CD4-positive, alpha-beta T cell treated with Interleukin-4 for 1 hour (primary cell): Measurements from ENCODE around the gene PKIB.
A peak's percentile ranks its signal among the peaks of the same experiment; 100 is the strongest.

Experiments
- DNase-seq, 2 donors: peaks; one replicate each; pipeline ENCODE4 v3.0.0-alpha.2; 2020 to 2022

The PKIB gene

DNA sequence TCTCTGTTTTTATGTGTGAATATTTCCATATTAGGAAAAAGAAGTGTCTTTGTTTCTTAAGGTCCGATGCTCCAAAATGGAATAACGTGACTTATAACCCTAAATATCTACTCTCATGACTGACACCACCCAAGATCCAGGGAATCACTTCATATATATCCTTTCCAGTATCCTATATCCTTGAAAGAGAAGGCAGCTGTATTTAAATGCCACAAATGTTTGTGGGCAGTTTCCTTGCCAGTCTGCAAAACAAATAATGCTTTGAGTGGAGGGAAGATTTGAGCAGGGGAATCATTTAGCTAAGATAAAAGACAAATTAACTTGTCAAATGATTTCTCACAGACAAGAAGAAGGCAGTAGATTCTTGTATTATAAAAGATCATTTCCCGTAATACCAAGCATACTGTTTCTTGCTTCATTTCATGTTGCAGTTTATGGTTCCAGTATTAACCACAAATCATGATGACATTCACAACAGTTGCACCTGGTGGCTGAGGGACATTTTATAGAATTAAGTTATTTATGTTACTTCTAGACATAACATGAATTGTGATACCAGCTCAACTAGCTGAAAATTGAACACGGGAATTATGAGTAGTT is 139.3 kb downstream of the PKIB start:
- DNase-seq: no peak

DNA sequence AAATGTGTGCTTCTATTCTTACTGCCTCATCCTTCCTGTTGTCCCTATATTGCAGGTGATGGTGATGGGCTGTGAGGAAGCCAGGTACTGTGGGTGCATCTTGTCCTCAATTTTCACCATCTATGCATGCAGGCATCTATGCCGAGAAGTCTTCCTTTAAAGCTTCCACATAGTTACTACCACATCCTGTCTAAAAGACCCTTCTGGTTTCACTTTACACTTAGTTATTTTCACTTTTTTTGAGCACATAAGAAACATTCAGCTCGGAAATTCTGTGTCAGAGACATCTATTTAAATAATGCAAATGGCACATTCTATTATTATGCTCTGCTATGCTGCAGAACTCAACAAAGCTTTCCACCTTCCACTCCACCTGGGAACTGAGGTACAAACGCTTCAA is 141.1 kb downstream of the PKIB start:
- DNase-seq: no peak

DNA sequence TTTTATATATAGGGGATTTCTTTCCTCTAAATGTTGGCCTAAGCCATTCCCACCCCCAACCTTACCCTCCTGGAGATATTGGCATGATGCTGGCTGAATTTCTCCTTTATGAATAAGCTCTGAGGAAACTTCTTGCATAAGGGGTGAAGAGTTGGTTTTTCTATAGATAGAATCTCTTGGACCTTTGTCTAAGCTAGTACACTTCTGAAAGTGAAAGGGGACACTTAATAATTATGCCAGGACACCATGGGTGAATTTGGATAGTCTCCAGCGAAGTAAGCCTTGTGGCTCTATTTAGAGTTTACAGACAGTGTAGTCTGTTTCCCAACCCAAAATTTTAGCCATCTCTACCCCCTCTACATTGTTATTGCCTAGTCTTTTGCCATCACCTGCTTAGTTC is 142.3 kb downstream of the PKIB start:
- no peak for DNase-seq

DNA sequence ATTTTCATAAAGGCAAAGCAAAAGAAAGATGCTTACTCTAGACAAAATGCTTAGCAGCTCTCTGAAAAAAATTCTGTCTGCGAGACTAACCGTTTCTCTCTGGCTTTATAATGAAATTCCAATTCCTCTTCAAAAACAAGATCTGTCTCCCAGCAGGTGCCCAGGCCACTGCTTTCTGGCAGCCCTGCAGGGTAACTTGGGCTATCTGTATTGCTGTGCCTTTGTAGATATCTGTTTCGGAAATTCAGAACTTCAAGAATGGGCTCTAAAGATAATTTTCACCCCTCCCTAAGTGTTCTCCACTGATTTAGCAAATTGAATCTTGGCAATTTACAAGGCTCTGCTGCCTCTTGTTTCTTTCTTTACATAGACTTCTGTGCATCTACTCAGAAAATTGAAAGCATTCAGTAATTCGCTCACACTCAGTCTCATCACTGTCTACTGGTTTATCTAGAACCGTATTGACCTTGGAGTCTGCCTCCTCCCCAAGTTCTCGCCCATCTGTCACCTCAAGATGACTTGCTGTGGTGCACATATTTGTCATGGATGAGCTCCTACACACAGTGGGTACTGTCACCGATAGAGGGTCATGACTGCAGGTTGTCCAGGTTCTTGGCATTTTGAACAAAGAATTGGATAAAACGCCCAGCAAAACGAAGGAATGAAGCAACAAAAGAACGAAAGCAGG is 142.9 kb downstream of the PKIB start:
- no peak for DNase-seq

DNA sequence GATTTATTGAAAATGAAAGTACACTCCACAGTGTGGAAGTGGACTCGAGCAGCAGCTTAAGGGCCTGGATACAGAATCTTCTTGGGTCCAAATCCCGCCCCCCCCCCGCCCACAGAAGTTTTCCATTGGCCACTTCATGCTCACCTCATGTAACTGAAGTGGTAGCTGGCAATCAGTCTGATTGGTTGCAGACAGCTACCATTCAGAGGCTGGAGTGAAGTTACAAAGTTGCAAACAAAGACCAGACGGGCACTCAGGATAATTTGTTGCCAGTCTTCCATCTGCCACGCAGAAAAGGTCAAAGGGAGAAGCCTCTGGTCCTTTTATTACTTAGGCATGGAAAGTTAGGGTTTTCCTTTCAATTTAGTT is 143.5 kb downstream of the PKIB start:
- no peak for DNase-seq

DNA sequence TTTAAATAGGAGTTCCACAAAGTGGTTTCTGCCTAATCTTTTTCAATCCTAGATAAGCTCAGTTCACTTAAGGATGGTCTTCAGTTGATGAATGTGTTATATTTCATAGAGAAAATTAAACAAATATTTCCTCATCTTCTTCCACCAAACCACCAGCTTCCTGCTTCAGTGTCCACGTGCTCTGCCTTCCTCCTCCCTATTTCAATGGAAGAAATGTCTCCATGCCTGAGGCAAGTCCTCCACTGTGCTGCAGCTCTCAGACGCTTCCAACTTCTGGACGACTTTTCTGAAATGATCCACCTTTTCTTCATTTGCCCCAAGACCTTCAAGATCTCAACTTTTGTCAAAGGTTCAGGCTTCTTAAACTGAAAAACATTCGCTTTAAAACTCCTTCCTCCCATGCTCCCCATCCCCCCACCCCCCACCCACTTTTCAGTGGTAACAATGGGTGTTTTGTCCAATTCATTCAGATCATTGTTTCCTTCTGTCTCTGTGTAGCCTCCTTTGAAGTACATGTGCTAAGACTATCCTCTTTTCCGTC is 144.1 kb downstream of the PKIB start:
- no peak for DNase-seq

DNA sequence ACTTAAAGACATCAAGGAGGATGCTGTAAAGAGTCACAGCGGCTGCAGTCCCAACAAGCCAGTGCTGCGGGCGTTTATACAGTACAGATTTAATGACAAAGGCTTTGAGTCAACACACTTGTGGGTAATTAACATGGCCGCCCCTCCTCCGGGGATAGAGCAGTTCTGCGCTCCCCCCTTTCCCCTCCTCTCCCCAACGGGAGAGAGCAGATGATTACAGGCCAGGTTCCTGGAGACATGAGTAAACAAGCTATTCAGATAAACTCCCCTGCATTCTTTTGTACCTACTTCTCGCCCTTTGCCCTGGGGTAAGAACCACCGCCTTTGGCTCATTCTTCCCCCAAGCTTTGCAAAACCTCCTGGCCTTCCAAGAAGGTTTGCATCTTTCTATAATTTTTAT is 145.7 kb downstream of the PKIB start:
- no peak for DNase-seq

DNA sequence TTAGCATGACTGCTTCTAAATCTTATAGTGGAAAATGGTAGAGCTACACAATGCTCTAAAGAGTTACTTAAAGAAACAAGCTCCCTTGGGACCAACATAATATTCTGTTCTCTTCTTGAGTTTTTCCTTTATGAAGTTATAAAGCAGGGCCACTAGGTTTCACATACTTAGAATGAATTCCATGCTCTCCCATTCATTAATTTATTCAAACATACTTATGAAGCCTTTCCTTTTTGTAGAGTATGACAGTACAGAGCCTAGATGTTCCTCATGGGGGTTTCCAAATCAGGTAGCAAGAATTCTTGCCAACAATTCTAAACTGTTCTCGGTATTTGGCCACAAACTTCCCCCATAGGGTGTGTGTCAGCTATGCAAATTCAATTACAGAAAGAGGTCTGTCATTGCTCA is 148.7 kb downstream of the PKIB start:
- peak in 1 of 2 donors; percentile 48 for DNase-seq

DNA sequence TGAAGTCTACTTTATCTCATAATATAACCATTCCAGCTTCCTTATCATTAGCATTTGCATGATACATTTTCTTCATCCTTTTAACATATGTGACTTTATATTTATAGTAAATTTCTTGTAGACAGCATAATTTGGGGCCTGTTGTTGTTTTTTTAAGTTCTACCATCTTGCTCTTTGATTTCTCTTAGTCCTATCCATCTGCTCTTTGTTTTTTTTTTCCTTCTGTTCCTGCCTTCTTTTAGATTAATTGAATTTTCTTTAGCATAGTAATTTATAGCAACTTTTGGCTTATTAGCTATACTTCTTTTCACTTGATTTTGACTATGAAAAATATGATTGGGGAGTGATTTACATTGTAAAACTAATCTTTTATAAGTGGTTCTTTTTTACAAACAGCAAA is 150.1 kb downstream of the PKIB start:
- no peak for DNase-seq

DNA sequence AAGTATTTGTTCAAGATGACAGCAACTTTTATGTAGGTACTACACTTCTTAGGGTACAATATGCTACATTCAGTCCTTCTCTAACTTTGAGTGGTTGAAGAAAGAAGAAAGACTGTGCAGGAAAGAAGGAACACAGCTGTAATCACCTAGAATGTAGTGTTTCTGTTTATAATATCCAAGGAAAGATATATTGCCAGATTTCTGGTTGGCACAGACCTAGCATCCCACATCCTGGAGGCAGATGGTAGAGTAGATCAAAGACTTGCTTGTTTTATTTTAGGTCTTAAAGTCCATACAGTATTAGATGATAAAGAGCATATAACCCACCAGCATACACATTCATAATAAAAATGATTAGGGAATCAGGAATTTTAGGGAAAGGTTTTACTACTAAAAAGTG is 156.1 kb downstream of the PKIB start:
- no peak for DNase-seq

DNA sequence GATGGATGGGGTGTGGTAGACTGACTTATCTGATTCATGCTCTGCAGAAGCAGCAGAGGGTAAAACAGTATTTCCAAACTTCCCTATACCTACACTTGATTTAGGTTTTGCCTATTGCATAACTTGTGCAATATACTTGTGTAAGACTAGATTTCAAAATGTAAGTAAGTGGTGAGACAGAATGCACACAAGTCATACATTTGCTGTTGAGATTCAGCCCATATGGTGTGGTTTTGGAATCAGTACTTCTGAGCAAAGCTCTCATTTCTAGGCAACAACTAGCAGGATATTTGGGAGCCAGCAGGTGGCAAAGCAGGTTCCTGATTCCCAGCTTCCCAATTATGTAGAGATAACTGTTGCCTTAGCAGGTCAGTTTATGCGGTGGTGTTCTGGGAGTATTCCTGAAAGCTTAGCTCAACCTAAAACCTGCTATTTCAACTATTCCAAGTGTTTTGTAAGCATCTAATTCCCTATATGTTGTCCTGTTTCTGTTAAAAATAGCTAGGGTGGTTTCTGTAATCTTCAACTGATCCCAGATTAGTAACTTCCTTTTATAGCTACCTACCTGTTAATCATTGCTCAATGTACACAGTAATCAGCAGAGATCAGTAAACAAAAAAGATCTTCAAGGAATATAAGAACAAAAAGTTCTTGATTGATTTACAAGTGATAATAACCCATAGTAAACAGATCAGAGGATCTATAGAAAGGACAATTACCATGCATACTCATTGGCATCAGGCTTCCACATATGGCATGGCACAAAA is 160.8 kb downstream of the PKIB start:
- DNase-seq: no peak

DNA sequence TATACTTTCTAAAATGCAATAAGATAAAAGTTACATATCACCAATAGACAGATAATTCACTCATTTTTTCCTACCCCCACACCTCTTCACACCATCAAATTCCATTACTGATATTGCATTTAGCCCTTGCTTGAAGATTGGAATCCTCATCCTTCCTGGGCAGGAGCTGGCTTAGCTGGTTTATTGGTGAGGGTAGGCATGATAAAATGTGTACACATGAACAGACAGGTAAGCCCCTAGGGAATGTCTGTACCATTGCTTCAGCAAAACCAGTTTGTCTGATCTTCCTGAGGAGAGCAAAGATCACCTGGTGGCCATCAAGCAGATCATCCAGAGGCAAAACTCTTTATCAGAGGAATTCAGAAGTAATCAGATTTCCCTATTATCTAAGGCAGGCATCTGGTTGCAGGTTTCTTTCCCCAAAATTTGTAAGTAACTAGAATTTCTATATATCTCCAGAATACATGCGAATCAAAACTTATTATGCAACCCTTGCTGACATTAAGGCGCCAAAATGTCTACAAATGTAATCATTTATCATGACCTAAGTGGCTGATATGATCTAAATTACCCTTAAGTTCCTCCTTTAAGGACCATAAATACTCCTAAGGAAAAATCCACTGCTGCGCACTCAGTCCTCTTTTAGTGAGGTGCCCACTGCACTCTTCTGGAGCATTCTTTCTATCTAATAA is 162.7 kb downstream of the PKIB start:
- DNase-seq: no peak
